ENCODE results near the gene ZC3H7A.
A peak's percentile ranks its signal among the peaks of the same experiment; 100 is the strongest.

GRCh38 chr16:11819798-11820197 is 22.7 kb upstream of the ZC3H7A start:
- TF ChIP-seq CTCF (IDR thresholded peaks at IDR 0.05 in 2 of 3, conservative IDR thresholded peaks at IDR 0.05 in 1 of 3; ENCODE audit: insufficient read depth in 2 of 3, low read depth in 1 of 3, low read length in 3 of 3) (no peak), GABPA (tag; conservative IDR thresholded peaks at IDR 0.05; ENCODE audit: low read depth) (no peak), NRF1 (conservative IDR thresholded peaks at IDR 0.05 in 1 of 2, IDR thresholded peaks at IDR 0.05 in 1 of 2) (peak in 1 of 2 experiments; percentile 7; a peak in 1 of 4 replicates), ELK1 (CRISPR knock-in tag; IDR thresholded peaks at IDR 0.05) (no peak), SAP30 (IDR thresholded peaks at IDR 0.05; ENCODE audit: borderline replicate concordance, insufficient read depth, low read depth, low read length, poor library complexity, severe bottlenecking) (no peak), ZNF12 (CRISPR knock-in tag; IDR thresholded peaks at IDR 0.05) (no peak), NFATC3 (IDR thresholded peaks at IDR 0.05) (no peak), ZNF224 (CRISPR knock-in tag; IDR thresholded peaks at IDR 0.05) (no peak), ESRRA (IDR thresholded peaks at IDR 0.05; ENCODE audit: borderline replicate concordance, low read depth) (no peak)
- TF ChIP-seq, protein P1, sequence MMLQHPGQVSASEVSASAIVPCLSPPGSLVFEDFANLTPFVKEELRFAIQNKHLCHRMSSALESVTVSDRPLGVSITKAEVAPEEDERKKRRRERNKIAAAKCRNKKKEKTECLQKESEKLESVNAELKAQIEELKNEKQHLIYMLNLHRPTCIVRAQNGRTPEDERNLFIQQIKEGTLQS (IDR thresholded peaks at IDR 0.05), result peak; percentile 61; the same call in 1 of the 2 replicates
- TF ChIP-seq, protein P1 (CRISPR knock-in tag; conservative IDR thresholded peaks at IDR 0.05), result no peak
